GM21381 (cell line): ENCODE results near the gene RASD1.

Source experiments
- ATAC-seq: cut with Tn5 transposase; IDR thresholded peaks from one replicate; pipeline ENCODE4 v1.9.1; 2021; ENCODE audit warnings: mild to moderate bottlenecking, moderate library complexity; ENCODE audit not compliant: unreplicated experiment

Gene RASD1, protein sequence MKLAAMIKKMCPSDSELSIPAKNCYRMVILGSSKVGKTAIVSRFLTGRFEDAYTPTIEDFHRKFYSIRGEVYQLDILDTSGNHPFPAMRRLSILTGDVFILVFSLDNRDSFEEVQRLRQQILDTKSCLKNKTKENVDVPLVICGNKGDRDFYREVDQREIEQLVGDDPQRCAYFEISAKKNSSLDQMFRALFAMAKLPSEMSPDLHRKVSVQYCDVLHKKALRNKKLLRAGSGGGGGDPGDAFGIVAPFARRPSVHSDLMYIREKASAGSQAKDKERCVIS

DNA sequence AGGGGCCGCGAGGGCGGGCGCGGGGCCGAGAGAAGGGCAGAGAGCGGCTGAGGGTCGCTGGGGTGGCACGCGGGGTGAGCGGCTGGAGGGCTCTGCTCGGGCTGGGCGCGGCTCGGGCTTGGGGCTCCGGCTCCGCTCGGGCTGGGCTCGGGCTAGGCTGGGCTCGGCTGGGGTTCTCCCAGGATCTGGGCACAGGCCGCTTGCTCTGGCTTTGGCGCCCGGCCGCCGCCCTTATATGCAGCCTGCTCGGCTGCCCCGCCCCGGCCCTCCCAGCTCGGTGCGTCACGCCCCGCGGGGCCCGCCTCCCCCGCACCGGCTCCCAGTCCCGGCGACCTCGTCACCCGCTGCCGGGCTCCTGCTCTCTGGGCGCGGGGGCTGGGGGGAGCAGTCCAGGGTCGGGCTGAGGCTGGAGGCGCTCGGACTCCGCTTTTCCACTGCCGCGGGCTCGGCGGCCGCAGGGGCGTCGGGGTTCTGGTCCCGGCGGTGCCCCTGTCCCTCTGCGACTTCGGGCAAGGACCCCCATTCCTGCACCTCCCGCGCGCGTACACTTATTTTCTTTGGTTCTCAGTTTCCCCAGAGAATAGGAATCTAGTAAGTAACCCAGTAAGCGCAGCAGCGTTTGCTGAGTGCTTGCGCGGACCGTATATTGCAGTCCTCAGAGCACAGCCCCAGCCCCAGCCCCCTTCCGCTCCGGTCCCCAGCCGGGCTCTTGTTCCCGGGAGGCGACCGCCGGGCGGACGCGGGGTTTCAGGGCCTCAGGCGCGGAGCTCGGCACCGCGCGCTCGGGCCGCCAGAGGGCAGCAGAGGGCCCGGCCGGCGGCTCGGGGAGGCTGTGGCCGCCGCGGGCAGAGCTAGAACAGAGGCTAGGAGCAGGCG lies at the start of gene RASD1:
TSS of gene RASD1 (minus strand) at position 207 of the 876 bp plus-strand sequence. CDS start 214 bp downstream, outside the sequence.
- no peak for ATAC-seq

DNA sequence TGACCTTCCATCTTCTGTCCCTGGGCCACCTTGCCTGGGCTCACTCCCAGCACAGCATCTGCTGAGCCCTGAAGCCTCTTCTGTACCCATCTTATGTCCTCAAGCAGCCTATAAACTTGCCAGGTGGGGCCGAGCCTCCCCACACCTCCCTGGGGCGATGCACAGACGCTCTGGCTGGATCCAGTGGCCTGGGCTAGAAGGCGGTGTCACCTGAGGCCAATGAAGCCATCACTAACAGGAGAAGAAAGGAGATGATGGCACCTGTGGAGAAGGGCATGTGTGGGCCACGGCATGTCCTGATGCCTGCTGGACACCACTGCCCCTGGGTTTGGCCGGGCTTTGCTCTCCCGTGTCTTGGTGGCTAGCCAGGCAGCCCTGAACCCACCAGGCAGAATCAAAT lies 49.8 kb upstream of the RASD1 start:
- no peak for ATAC-seq

DNA sequence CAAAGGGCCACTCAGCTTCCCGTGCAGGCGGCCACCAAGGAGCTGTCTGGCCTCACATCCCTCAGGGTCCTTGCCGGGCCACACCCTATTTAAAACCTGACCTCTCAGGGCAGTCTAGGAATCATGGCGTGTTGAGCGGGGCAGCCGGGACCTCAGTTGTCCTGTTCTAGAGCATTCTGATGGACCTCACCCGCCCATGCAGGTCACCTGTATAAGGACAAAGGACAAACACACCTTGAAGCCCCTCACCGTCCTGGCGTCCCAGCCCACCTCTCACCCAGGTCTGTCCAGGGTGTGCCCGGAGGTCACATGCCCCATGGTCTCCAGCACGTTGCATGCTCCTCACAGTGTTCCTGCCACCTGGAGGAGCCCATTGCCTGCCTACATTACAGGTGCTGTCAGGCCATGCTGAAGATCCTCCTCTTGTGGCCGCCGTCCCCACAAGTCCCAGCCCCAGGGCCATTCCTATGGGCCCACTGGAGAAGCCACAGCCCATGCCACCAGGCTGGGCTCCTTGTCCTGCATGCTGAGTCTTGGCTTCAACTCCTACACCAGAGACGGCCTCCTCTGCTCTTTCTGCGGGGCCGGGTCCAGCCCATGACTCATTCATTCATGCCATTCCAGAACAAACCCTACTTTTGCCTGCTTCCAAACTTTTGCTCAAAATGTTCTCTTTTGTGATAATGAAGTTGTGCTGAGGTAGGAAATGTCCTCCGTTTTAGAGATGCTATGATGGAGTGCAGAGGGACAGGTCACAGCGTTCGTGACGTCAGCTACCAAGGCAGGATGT lies 49.0 kb upstream of the RASD1 start:
- no peak for ATAC-seq

DNA sequence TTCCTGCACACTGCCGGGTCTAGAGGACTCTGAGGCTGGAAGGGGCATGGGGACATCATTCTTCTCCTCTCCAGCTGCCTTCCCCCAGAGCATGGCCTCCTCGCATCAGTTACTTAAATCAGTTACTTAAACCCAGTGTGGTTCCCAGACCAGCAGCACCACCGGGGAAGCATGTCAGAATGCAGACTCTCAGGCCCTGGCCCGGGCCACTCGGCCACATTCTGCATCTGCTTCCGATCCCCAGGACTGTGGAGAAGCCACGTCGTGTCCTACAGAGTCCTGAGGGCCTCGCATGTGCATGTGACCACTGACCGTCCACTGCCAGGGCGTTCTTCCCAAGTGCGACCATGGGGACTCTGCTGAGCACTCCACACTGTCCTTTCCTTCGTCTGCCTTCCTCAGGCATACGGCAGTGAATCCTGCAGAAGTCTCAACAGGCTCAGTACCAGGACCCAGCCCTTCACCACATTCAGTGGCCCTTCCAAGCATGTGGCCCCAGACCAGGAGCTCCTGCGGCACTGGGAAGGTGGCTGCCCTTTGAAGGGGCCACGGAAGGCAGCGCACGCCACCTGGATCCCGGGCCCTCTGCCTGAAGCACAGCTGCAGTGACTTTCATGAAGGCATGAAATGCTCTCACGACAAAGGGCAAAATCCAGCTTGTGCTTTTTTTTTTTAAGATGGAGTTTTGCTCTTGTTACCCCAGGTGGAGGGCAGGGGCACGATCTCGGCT lies 46.9 kb upstream of the RASD1 start:
- no peak for ATAC-seq

DNA sequence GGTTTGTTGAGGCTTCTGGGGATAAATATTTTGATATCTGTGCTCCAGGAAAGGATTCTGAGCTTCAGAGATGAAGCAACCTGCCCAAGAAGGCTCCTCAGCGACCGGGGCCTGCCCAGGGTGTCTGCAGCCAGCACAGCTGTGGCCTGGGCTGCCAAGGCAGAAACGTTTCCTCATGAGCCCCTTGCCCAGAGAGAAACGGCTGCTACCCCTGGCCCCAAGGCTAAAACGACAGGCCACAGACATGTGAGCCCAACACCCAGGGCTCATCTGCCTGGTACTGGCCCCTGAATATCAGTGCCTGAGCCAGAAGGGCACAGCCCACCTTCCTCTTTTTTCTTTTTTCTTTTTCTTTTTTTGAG lies 45.4 kb upstream of the RASD1 start:
- no peak for ATAC-seq

DNA sequence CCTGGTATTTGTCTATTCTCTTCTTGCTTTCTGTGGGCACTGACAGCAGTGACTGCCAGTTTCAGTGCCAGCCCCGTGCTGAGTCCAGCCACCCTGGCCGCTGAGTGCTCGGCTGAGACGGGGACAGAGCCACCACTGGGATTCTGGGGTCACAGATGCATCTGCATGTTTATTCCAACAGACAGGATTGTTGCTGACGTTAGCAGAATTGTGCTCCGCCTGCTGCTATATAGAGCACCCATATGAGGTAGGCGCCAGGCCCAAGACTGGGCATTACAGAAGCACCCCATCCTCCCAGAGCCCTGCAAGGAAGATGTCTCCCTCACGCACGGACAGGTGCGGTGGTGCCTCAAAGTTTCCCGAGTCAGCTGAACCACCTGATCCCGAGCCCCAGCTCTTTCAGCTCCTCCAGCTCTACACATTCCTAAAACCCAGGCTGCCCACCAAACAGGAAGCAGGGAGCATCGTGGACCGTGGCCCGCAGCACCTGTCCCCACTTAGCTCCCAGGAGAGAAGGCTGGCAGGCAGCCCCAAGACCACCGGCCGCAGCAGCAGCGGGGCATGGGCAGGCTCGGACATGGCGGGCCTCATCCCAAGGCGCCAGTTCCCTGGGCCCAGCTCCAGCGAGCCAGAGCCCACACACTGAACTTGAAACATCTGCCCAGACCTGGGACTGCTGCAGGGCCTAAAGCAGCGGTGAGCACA lies 44.9 kb upstream of the RASD1 start:
- ATAC-seq: no peak

DNA sequence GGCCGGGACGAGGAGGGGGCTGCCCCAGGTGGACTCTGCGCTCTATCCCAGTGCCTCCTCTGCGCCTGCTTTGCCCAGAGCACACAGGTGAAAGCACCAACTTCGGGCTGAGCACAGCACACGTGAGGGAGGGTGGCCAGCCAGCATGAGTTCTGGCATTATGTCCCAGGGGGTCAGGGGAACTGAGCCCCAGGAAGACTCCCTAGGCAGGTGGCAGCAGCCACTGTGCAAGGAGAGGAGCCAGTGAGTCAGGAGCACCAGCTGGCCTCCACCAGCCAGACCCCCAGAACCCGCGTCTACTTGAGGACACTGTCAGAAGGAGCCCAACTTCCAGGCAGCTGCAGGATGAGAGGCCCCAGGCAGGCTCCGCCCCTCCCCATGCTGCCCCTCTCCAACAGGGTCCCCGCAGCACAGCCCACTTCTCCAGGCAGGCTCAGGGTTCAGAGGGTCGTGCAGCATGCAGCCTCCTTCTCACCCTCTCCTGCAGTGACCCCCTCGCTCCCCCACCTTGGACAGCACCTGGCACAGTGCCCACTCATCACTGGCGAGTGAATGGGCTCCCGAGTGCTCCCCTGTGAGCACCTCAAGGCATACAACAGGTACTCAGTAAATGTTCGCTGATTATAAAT lies 44.2 kb upstream of the RASD1 start:
- no peak for ATAC-seq

DNA sequence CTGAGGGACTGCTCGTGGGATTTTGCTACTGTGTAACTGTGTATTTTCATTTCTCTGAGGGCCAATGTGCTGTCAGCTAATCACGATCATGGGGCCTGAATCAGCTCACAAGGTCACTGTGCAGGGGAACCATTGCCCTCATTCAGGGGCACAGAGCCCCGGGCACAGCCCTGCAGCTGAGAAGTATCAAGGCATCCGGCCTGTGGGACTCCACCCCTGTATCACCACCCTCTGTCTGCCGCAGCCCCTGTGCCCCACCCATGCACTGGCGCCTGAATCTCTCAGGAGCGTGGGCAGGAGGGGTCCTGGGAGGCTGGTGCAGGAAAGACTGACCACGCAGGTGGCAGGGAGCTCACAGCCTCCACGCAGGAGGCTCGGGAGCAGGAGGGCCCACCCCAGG lies 43.4 kb upstream of the RASD1 start:
- no peak for ATAC-seq

DNA sequence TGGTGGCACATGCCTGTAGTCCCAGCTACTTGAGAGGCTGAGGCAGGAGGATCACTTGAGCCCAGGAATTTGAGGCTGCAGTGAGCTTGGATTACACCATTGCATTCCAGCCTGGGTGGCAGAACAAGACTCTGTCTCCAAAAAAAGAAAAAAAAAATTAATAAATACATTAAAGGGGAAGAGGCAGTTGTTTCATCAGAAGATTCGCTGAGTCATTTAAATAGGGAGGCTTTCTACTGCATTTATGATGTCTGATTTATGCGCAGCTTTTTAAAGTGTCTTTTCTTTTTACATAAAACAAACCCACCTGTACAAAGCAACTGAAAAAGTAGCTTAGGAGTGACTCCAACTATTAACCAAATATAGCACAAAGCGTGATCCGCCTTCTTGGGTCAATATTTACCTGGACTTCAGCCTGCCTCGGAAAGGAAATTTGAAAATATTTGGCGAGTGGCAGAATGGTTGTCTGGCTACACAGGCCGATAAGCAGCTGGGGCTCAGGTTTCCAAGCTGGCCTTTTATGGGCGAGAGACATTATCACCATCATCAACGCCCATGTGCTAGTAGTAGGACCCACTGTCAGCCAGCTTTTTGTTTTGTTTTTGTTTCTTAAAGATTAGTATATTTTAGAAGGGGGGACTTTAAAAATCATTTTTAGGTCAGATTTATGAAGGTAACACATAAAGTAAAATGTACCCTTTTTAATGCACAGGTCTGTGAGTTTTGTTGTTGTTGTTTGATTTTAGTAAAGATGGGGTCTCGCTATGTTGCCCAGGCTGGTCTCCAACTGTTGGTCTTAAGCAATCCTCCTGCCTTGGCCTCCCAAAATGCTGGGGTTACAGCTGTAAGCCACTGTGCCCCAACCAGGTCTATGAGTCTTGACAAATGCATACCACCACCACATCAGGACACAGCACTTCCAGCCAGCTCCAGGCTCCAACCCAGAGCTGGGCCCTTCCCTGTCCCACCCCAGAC lies 42.5 kb upstream of the RASD1 start:
- no peak for ATAC-seq

DNA sequence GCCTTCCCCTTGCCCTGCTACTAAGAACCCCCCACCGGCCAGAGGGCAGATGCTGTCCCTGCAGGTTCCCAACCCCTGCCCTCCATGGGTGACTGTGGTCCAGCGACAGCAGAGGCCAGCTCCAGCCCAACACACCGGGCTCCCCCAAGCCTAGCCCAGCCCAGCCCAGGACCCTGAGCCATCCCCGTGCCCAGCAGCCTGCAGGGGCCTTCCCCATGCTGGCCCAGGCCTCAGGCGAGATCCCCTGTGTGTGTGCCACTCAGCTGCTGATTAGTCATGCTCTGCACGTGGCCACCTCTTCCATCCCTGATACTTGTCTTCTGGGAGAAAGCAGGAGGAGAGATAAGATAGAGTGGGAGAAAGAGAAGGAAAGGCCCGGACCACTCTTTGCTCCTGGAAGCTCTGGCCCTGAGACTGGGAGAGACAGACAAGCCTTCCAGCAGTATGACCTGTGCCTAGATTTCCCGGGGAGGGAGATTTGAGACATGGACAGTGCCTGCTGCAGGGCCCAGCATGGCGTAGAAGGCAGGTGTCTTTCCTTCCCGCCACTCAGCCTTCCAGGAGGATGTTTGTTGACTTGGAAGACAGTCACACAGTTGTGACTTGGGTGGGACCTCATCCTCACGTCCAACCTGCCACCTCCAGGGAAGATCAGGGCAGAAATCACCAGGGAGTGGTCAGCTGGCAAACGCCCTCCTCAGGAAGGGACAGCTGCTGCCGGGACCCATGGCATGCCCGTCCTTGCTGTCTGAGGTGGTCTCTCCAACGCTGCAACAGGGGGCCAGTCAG lies 41.3 kb upstream of the RASD1 start:
- ATAC-seq: no peak

DNA sequence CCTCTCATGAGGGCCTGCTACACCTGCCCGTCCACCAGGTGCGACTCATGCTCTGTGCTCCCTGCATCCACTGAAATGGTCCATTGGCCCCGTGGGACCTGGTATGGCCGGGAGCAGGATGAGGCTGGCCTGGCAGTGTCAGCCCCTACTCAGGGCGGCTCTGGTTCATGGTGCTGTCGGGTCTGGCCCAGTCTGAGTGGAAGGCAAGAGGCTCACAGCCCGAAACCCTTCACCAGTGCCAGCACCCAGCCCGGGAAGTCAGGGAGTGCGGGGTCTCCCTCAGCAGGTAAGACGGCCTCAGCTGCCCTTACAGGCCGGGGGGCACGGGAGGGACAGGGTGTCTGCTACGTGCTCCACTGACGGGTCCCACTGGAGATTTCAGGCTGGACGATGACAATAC lies 40.5 kb upstream of the RASD1 start:
- ATAC-seq: no peak

DNA sequence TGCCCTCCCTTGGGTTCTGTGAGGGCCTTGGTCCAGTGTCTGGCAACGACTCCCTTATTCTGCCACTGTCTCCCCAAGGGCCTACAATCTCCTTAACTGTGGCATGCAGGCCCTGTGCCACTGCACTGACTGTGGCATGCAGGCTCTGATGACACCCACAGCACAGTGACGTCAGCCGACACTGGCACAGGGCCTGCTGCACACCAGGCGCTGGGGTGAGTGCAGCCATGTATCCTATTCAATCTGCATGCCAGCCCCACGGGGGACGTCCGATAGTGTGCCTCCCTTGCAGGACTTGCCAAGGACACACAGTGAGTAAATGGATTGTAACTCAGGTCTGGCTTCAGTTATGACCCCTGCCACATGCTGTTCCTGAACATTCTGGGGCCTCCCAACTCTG lies 39.8 kb upstream of the RASD1 start:
- ATAC-seq: no peak

DNA sequence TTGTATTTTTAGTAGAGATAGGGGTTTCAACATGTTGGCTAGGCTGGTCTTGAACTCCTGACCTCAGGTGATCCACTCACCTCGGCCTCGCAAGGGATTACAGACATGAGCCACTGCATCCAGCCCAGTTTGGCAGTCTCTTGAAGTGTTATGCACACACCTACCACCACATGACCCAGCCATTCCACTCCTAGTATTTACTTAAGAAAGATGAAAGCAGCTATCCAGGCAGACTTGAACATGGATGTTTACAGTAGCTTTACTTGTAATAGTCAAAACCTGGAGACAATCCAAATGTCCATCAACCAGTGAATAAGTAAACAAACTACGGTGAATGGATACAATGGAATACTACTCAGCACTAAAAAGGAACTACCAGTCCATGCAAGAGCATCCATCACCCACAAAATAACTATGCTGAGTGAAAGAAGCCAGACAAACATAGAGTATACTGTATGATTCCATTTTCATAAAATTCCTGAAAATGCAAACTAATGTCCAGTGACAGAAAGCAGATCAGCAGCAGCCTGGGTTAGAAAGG lies 37.8 kb upstream of the RASD1 start:
- ATAC-seq: no peak

DNA sequence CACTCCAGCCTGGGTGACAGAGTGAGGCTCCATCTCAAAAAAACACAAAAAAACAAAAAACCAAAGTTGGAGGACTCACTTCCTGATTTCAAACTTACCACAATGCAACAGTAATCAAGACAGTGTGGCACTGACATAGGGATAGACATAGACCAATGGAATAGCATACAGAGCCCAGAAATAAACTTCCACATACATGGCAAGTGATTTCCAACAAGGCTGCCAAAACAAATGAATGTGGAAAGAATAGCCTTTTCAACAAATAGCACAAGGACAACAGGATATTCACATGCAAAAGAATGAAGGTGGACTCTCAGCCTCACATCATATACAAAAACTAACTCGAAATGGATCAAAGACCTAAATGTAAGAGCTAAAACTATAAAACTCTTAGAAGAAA lies 36.8 kb upstream of the RASD1 start:
- ATAC-seq: no peak

DNA sequence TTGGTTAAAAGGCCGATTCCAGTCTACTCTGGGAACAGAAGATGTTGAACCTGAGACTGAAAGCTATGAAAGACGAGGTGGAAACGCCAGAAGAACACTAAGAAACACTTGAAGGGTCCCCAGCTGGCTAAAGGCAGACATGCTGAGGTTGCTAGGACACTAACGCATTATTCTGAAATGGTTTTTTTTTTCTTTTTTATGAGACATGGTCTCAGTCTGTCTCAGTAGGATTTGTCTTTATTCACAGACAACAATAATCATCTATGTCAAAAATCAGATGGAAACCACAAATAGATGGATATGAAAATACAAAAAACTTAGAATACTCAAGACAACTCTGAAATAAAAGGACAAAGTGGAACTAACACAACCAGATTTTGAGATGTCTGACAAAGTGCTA lies 35.0 kb upstream of the RASD1 start:
- ATAC-seq: no peak

DNA sequence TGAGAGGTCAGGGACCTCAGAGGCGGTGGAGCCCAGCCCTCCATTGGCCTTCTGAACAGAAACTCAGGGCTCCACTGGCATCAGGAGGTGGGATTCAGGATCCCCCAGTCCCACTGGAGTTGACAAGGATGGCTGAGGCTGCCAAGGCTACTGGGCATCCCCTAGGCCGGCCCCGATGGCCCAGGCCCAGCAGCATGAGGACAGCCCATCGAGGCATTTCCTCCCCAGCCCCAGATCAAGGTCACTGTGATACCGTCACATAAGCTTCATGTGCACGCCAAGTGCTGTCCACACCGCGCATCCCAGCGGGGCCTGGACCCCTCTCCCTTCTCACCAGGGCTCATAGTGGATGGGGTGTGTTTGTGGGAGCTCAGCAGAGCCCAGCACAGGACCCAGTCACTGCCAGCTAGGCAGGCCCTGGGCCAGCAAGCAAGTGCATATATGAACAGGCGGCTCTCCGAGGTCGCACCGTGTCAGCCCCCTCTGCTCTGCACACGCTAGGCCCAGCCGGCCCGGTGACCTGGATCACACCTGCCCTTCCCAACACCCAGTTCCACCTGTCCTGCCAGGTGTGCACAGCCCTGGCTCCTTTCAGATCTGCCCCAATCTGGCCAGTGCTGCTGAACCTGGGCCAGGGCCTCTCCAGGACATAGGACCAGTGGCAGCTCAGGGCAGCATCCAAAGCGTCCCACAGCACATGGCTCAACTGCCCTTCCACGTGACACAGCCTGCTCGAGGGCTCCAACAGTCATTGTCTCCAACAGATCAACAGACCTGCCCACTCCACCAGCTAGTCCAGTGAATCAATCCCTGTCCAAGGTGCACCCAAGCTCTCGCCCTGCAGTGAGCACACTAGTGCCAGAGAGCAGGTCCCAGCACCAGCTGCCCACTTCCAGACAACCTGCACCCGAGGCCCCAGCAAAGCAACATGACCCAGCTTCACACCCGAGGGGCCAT lies 32.8 kb upstream of the RASD1 start:
- no peak for ATAC-seq
